ENCODE data around the gene IKZF2.

Gene IKZF2

GRCh38 chr2:213104092-213104902 is 47.1 kb downstream of the IKZF2 start:
- H3K4me3 ChIP-seq (ENCODE audit: low read depth, low read length), result no peak overlapping the region

- no peak overlapping the region for H3K4me3 ChIP-seq (ENCODE audit: low read depth, low read length)
Measured at GRCh38 chr2:213101692-213102460, 49.5 kb downstream of the IKZF2 start.

- no peak overlapping the region for H3K4me3 ChIP-seq (ENCODE audit: low read depth, low read length)
Measured at GRCh38 chr2:213101109-213101508, 50.3 kb downstream of the IKZF2 start.

GRCh38 chr2:213098612-213099011 is 52.8 kb downstream of the IKZF2 start:
- H3K4me3 ChIP-seq (ENCODE audit: low read depth, low read length), result no peak overlapping the region

GRCh38 chr2:213091765-213092164 is 59.6 kb downstream of the IKZF2 start:
- no peak overlapping the region for H3K4me3 ChIP-seq (ENCODE audit: low read depth, low read length)

GRCh38 chr2:213090772-213091171 is 60.6 kb downstream of the IKZF2 start:
- no peak overlapping the region for H3K4me3 ChIP-seq (ENCODE audit: low read depth, low read length)

- H3K4me3 ChIP-seq (ENCODE audit: low read depth, low read length), result no peak overlapping the region
Measured at GRCh38 chr2:213089438-213089837, 62.0 kb downstream of the IKZF2 start.

- no peak overlapping the region for H3K4me3 ChIP-seq (ENCODE audit: low read depth, low read length)
Measured at GRCh38 chr2:213087040-213087439, 64.4 kb downstream of the IKZF2 start.

GRCh38 chr2:213086571-213086970 is 64.8 kb downstream of the IKZF2 start:
- no peak overlapping the region for H3K4me3 ChIP-seq (ENCODE audit: low read depth, low read length)

GRCh38 chr2:213086050-213086449 is 65.4 kb downstream of the IKZF2 start:
- no peak overlapping the region for H3K4me3 ChIP-seq (ENCODE audit: low read depth, low read length)

- H3K4me3 ChIP-seq (ENCODE audit: low read depth, low read length), result no peak overlapping the region
Measured at GRCh38 chr2:213085538-213085937, 65.9 kb downstream of the IKZF2 start.

- no peak overlapping the region for H3K4me3 ChIP-seq (ENCODE audit: low read depth, low read length)
Measured at GRCh38 chr2:213084261-213084660, 67.2 kb downstream of the IKZF2 start.

- H3K4me3 ChIP-seq (ENCODE audit: low read depth, low read length), result no peak overlapping the region
Measured at GRCh38 chr2:213080969-213081617, 70.3 kb downstream of the IKZF2 start.

- H3K4me3 ChIP-seq (ENCODE audit: low read depth, low read length), result no peak overlapping the region
Measured at GRCh38 chr2:213079756-213080155, 71.7 kb downstream of the IKZF2 start.

- H3K4me3 ChIP-seq (ENCODE audit: low read depth, low read length), result no peak overlapping the region
Measured at GRCh38 chr2:213078686-213079085, 72.7 kb downstream of the IKZF2 start.

GRCh38 chr2:213069531-213069930 is 81.9 kb downstream of the IKZF2 start:
- no peak overlapping the region for H3K4me3 ChIP-seq (ENCODE audit: low read depth, low read length)

- H3K4me3 ChIP-seq (ENCODE audit: low read depth, low read length), result no peak overlapping the region
Measured at GRCh38 chr2:213068676-213069359, 82.6 kb downstream of the IKZF2 start.

- no peak overlapping the region for H3K4me3 ChIP-seq (ENCODE audit: low read depth, low read length)
Measured at GRCh38 chr2:213067888-213068287, 83.5 kb downstream of the IKZF2 start.

- H3K4me3 ChIP-seq (ENCODE audit: low read depth, low read length), result no peak overlapping the region
Measured at GRCh38 chr2:213066443-213066743, 85.0 kb downstream of the IKZF2 start.

GRCh38 chr2:213065583-213066442 is 85.6 kb downstream of the IKZF2 start:
- no peak overlapping the region for H3K4me3 ChIP-seq (ENCODE audit: low read depth, low read length)
